Measurements from ENCODE around the gene ZNF639.
A peak's percentile ranks its signal among the peaks of the same experiment; 100 is the strongest.
"Not testable (repeated sequence)": the region's sequence is repeated elsewhere in the genome, so short reads cannot be mapped to it uniquely, and the experiment has no call there.

The ZNF639 gene

DNA sequence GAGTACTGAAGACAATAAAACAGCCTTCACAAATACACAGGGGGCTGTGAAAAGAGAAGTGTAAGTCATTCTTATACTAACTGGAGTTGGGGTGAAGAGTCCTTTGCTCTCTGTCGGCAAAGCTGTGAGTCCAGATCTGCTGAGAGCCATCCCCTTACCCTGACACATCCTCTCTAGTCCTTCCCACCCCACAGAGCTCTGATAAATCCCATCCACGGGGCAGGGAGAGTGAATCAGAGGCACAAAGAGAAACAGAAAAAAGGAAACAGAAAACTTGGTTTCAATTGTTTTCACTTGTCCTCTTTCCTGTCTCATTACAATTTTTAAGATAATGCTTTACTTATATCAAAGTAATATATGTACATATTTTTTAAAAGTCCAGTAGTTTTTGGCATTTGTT, 18.2 kb upstream of the ZNF639 start:
- H3K4me3 ChIP-seq (ENCODE audit: low read depth, low read length), result no peak overlapping the region
- no peak for DNase-seq
- TF ChIP-seq, protein P1, sequence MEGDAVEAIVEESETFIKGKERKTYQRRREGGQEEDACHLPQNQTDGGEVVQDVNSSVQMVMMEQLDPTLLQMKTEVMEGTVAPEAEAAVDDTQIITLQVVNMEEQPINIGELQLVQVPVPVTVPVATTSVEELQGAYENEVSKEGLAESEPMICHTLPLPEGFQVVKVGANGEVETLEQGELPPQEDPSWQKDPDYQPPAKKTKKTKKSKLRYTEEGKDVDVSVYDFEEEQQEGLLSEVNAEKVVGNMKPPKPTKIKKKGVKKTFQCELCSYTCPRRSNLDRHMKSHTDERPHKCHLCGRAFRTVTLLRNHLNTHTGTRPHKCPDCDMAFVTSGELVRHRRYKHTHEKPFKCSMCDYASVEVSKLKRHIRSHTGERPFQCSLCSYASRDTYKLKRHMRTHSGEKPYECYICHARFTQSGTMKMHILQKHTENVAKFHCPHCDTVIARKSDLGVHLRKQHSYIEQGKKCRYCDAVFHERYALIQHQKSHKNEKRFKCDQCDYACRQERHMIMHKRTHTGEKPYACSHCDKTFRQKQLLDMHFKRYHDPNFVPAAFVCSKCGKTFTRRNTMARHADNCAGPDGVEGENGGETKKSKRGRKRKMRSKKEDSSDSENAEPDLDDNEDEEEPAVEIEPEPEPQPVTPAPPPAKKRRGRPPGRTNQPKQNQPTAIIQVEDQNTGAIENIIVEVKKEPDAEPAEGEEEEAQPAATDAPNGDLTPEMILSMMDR (IDR thresholded peaks at IDR 0.05; ENCODE audit: low read depth, low read length), result no peak
- no peak overlapping the region for H3K27ac ChIP-seq
- H3K36me3 ChIP-seq, result no peaks in the 10 kb centered on the region
- H3K27me3 ChIP-seq (ENCODE audit: insufficient read depth, low read depth, severe bottlenecking), result no peaks in the 10 kb centered on the region
- no peaks in the 10 kb centered on the region for H3K9me3 ChIP-seq (ENCODE audit: severe bottlenecking)

DNA sequence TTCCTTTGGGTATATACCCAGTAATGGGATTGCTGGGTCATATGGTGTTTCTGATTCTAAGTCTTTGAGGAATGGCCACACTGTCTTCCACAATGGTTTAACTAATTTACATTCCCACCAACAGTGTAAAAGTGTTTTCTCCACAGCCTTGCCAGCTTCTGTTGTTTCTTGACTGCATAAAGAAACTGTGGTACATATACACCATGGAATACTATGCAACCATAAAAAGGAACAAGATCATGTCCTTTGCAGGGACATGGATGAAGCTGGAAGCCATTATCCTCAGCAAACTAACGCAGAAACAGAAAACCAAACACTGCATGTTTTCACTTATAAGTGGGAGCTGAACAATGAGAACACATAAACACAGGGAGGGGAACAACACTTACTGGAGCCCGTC, 15.5 kb upstream of the ZNF639 start:
- H3K27ac ChIP-seq; H3K27me3 ChIP-seq (ENCODE audit: insufficient read depth, low read depth, severe bottlenecking); H3K4me3 ChIP-seq (ENCODE audit: low read depth, low read length); H3K9me3 ChIP-seq (ENCODE audit: severe bottlenecking); H3K36me3 ChIP-seq; DNase-seq: not testable (repeated sequence)

DNA sequence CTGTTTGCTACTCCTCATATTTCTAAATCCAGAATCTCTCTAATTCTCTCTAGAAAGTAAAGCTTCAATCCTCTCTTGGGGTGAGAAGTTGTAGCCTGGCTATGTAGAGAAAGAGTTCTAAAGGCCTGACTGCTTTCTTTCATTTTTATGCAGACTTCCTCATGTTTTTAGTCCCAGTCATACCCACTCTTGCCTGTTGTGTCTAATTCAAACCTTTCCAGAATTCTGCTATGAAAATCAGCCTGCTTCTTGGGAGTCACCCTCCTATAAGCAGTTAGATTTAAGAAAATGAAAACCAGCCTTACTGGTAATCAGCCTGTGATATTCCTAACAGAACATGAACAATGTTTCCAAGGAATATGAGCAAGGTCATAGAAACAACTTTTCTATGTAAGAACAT, 14.8 kb upstream of the ZNF639 start:
- no peak for DNase-seq
- TF ChIP-seq, protein P1 (IDR thresholded peaks at IDR 0.05; ENCODE audit: low read depth, low read length), result no peak

DNA sequence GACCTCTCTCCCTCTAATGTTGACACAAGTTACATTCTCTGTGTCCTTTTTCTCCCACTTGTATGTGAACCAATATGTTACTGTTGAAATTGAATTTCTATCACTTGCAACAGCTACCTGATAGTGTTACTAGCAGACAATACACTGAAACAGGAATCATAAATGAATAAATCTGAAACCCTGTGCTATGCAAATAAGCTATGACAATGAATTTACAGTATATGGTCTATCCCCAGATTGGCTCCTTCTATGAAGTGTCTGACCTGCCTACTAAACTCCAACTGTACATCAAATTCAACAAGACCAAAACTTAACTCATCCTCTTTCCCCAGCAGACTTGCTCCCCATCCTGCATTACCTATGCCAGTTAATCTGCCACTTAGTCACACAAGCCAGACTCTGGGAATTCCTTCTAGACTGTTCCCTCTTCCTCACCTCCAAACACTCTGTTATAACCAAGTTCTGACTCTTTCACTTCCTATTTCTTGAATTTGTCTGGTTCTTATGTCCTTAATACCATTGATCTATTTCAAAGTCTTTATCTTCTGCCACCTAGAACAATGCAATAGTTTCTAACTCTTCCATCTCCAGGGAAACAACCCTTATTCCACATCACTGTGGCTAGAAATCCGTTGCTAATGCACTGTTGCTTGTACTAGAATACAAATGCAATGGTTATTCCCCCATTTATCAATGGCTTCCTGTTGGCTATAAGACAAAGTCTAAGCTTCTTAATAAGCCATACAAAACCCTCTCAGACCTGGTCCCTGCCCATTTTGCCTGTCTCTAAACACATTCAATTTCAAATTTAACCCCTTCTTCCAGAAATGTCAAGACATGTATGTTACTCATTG, 13.4 kb upstream of the ZNF639 start:
- H3K9me3 ChIP-seq (ENCODE audit: severe bottlenecking), result no peaks in the 10 kb centered on the region
- no peak overlapping the region for H3K27ac ChIP-seq
- DNase-seq, result no peak
- no peaks in the 10 kb centered on the region for H3K27me3 ChIP-seq (ENCODE audit: insufficient read depth, low read depth, severe bottlenecking)
- no peak overlapping the region for H3K4me3 ChIP-seq (ENCODE audit: low read depth, low read length)
- no peaks in the 10 kb centered on the region for H3K36me3 ChIP-seq
- TF ChIP-seq, protein P1 (IDR thresholded peaks at IDR 0.05; ENCODE audit: low read depth, low read length), result no peak

More for the DNA sequence above, 14.8 kb upstream of the ZNF639 start:
- Histone ChIP-seq H3K27ac (no peak overlapping the region), H3K36me3 (no peaks in the 10 kb centered on the region), H3K27me3 (ENCODE audit: insufficient read depth, low read depth, severe bottlenecking) (no peaks in the 10 kb centered on the region), H3K4me3 (ENCODE audit: low read depth, low read length) (no peak overlapping the region), H3K9me3 (ENCODE audit: severe bottlenecking) (no peaks in the 10 kb centered on the region)

DNA sequence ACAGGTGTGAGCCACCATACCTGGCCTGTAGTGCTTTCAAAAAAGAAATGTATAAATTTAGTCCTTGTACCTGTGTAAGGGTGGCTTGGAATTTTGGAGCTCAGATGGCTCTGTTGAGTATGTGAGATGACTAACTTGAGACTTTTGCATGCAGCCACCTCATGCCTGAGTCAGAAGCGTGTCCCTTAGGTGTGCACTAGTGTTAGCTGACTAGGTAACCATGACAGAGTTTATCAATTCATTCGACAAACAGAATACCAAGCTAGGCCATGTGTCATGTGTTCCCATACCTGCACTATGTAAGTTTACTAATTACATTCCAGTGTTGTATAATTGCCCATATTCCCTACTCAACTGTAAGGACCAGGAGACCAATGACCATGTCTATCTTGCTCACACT, 4.0 kb upstream of the ZNF639 start:
- Histone ChIP-seq H3K4me3 (ENCODE audit: low read depth, low read length) (no peak overlapping the region), H3K36me3 (peaks cover 6% of the 10 kb centered on the region), H3K27me3 (ENCODE audit: insufficient read depth, low read depth, severe bottlenecking) (peaks cover 2% of the 10 kb centered on the region), H3K27ac (no peak overlapping the region), H3K9me3 (ENCODE audit: severe bottlenecking) (no peaks in the 10 kb centered on the region)
- TF ChIP-seq, protein P1 (IDR thresholded peaks at IDR 0.05; ENCODE audit: low read depth, low read length), result no peak
- no peak for DNase-seq

DNA sequence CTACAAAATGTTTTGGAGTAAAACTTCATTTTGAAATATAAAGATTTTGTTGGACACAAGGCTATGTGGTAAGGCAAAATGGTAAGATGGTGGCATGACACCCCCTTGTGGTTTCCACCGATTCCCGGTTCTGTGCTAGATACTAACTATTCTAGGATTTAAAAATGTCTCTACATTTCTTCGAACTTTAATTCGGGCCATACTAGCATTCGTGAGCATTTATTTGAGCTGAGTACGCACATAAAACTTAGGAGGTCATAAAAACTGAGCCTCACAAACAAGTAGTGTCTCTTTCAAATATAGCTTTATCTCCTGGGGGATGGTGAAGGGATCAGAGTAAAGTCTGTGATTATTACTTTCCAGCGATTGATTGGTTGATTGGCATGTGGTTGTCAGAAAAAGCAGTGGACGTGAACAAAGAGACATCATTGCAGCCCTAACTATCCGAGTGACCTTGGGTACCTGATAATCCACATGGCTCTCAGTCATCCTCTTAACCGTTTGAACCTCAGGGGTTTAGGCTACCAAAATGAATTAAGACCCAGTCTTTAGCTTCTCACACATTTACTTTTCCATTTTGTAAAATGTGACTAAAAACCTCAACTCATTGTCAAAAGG, 1.1 kb upstream of the ZNF639 start:
- Histone ChIP-seq H3K36me3 (peaks cover 18% of the 10 kb centered on the region), H3K27ac (peak overlapping the region; percentile 96), H3K4me3 (ENCODE audit: low read depth, low read length) (peak overlapping the region; percentile 80), H3K9me3 (ENCODE audit: severe bottlenecking) (no peaks in the 10 kb centered on the region), H3K27me3 (ENCODE audit: insufficient read depth, low read depth, severe bottlenecking) (peaks cover 2% of the 10 kb centered on the region)
- DNase-seq, result peak; percentile 13
- TF ChIP-seq, protein P1 (IDR thresholded peaks at IDR 0.05; ENCODE audit: low read depth, low read length), result peak; percentile 57

Data from WERI-Rb-1 (cell line).